HepG2 (cell line): Measurements from ENCODE around the gene NSF. TPM values are rescaled to one million over a fixed set of nuclear protein-coding genes. Genes with fewer than 3 reads are reported as not detected.

Source experiments
- AGO1 ChIP-seq: fragments of 200-400 bp; formaldehyde crosslinking; IDR thresholded peaks from 2 replicates; pipeline ENCODE4 v1.6.1; 2017; ENCODE audit warnings: mild to moderate bottlenecking, low read depth, low read length, moderate library complexity; ENCODE audit not compliant: poor library complexity, severe bottlenecking
- BCLAF1 ChIP-seq: fragments of 450-650 bp; IDR thresholded peaks from 2 replicates; pipeline ENCODE4 v1.6.1; 2017; ENCODE audit warnings: mild to moderate bottlenecking
- CCAR2 ChIP-seq: fragments of 200-400 bp; formaldehyde crosslinking; optimal IDR thresholded peaks from 2 replicates; pipeline ENCODE3; 2018; ENCODE audit warnings: low read depth, mild to moderate bottlenecking, low read length, moderate library complexity
- ELF1 ChIP-seq: sonication (generic); formaldehyde crosslinking; IDR thresholded peaks from 2 replicates; pipeline ENCODE4 v1.4.0; 2020; ENCODE audit warnings: missing genetic modification reagents
- HNRNPL ChIP-seq: fragments of 200-400 bp; formaldehyde crosslinking; IDR thresholded peaks from 2 replicates; pipeline ENCODE4 v1.6.1; 2017; ENCODE audit warnings: mild to moderate bottlenecking, low read depth, low read length
- MAFF ChIP-seq: IDR thresholded peaks from 2 replicates; pipeline ENCODE4 v1.6.1; 2011; ENCODE audit warnings: low read depth, low read length, improper control_type of control experiment
- MATR3 ChIP-seq: sonication (generic); formaldehyde crosslinking; IDR thresholded peaks from 2 replicates; pipeline ENCODE4 v1.4.0; 2020; ENCODE audit warnings: missing genetic modification reagents
- NCOR1 ChIP-seq: fragments of 200-600 bp; sonication (generic); IDR thresholded peaks from 2 replicates; pipeline ENCODE4 v1.7.0; 2017; ENCODE audit warnings: antibody characterized with exemption, low read length, borderline replicate concordance
- NR2C2 ChIP-seq: sonication (generic); formaldehyde crosslinking; IDR thresholded peaks from 2 replicates; pipeline ENCODE4 v1.4.0; 2020; ENCODE audit warnings: missing genetic modification reagents, mild to moderate bottlenecking, moderate library complexity, borderline replicate concordance
- PAX8 ChIP-seq: sonication (generic); formaldehyde crosslinking; IDR thresholded peaks from 2 replicates; pipeline ENCODE4 v1.8.0; 2022; ENCODE audit warnings: mild to moderate bottlenecking, missing genetic modification reagents, borderline replicate concordance
- PRDM15 ChIP-seq: sonication (generic); formaldehyde crosslinking; IDR thresholded peaks from 2 replicates; pipeline ENCODE4 v1.4.0; 2020; ENCODE audit warnings: missing genetic modification reagents
- SP140L ChIP-seq: sonication (generic); formaldehyde crosslinking; IDR thresholded peaks from 2 replicates; pipeline ENCODE4 v1.4.0; 2020; ENCODE audit warnings: missing genetic modification reagents, borderline replicate concordance
- TFDP2 ChIP-seq: sonication (generic); formaldehyde crosslinking; IDR thresholded peaks from 2 replicates; pipeline ENCODE4 v1.4.0; 2020; ENCODE audit warnings: missing genetic modification reagents
- YEATS2 ChIP-seq: sonication (generic); formaldehyde crosslinking; IDR thresholded peaks from 2 replicates; pipeline ENCODE4 v1.4.0; 2020; ENCODE audit warnings: missing genetic modification reagents, borderline replicate concordance
- ZNF350 ChIP-seq: sonication (generic); formaldehyde crosslinking; IDR thresholded peaks from 2 replicates; pipeline ENCODE4 v1.4.0; 2020; ENCODE audit warnings: mild to moderate bottlenecking, low read depth, missing genetic modification reagents, borderline replicate concordance
- ZNF576 ChIP-seq: sonication (generic); formaldehyde crosslinking; IDR thresholded peaks from 2 replicates; pipeline ENCODE4 v1.4.0; 2020; ENCODE audit warnings: mild to moderate bottlenecking, missing genetic modification reagents
- polyA plus RNA-seq, 8 experiments: library from polyadenylated mRNA; depleted of rRNA in 3 of 8; stranded (reverse) in 7 of 8; unstranded in 1 of 8; fragments of >200 nt; fragmentation: Illumina TruSeq in 4 of 8; extraction: Trizol in 4 of 8; gene quantifications; 2 replicates each; pipeline versions ENCODE4 v1.2.1 to v1.2.3, GENCODE V29; 2011 to 2016; ENCODE audit warnings: low read depth in 4 of 8, missing spikeins in 1 of 8, mixed read lengths in 1 of 8; ENCODE audit not compliant: insufficient read depth in 1 of 8
- total RNA-seq, 5 experiments: library from RNA; depleted of rRNA; stranded (reverse); fragments of >200 nt; fragmentation: Illumina TruSeq; extraction: Trizol; gene quantifications; 2 replicates each; pipeline ENCODE4 v1.2.3, GENCODE V29; 2016; ENCODE audit warnings: low read depth in 1 of 5
- TF ChIP-seq, protein P1 (sequence below): sonication (generic); formaldehyde crosslinking; IDR thresholded peaks from 2 replicates; pipeline ENCODE4 v1.5.0; 2020; ENCODE audit warnings: missing genetic modification reagents

NSF gene
- total and polyA plus RNA-seq, 2 of the 13 experiments (the other 11 are each of a cell fraction or from before 2014, with no cell fraction given), result 21.9 to 37.8 TPM

DNA sequence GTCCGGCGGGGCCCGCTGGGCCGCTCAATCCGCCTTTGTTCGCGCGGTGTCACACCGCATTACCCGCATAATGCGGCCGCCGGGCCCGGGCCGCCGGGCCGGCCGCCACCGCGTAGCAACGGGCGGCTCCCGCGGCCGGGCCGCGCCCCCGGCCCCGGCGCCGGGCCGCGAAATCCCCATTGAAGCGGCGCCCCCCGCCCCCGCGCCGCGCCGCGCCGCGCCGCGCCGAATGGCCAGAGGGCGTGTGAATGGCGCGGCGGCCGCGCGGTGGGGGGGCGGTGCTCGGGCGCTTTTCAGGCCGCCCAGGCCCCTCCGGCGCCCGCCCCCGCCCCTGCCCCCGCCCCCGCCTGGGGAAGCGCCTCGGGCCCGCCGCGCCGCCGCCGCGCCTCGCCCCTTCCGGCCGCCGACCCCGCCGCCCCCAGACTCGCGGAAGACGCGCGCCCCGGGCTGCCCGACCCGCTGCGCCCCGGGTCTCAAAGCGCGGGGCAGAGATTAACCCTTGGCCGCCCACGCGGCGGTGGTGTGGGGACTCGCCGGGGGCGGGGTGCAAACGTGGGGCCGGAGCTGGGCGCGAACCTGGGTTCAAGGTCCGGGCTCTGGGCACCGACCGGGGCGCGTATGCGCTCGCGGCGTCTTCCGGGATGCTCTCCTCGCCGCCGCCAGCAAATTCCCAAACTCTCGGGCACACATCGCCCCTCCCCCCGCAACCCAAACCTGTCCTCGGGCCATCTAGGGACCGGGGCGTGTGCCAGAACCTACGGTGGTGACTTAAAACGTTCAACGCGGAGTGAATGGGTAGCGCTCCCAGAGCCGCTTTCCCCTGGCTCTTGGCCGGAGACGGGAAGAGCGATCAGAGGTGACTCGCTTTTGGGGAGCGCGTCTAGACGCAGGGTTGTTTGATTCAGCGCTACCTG lies 181.3 kb downstream of the NSF start (continued):
- TF ChIP-seq ZNF576 (CRISPR knock-in tag) (peak; percentile 27; the same call in 1 of the 2 replicates), PAX8 (CRISPR knock-in tag) (no peak), SP140L (CRISPR knock-in tag) (no peak), ELF1 (peak; percentile 85), AGO1 (no peak), MAFF (no peak), BCLAF1 (no peak), MATR3 (CRISPR knock-in tag) (no peak), YEATS2 (CRISPR knock-in tag) (peak; percentile 56), TFDP2 (peak; percentile 91), CCAR2 (no peak), NCOR1 (peak; percentile 73), PRDM15 (CRISPR knock-in tag) (peak; percentile 68; the same call in 1 of the 2 replicates), ZNF350 (peak; percentile 72; the same call in 1 of the 2 replicates), HNRNPL (peak; percentile 88), NR2C2 (CRISPR knock-in tag) (peak; percentile 69; the same call in 1 of the 2 replicates)
- TF ChIP-seq, protein P1, sequence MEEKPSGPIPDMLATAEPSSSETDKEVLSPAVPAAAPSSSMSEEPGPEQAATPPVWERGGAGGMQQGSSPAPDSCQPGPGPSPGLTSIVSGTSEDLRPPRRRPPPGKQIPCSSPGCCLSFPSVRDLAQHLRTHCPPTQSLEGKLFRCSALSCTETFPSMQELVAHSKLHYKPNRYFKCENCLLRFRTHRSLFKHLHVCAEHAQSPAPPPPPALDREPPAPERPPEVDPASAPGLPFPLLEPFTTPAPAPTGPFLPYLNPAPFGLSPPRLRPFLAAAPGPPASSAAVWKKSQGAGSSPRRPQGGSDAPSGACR (CRISPR knock-in tag), result peak; percentile 95
